ENCODE data around the gene ITCH.
"Not testable (repeated sequence)": the region's sequence is repeated elsewhere in the genome, so short reads cannot be mapped to it uniquely, and the experiment has no call there.

Gene ITCH

GRCh38 chr20:34374209-34374760 is 11.2 kb downstream of the ITCH start:
- Histone ChIP-seq H3K27me3 (replicated peaks; ENCODE audit: control insufficient read depth, insufficient read depth, low read length, poor library complexity, severe bottlenecking) (no peaks in the 10 kb centered on the region), H3K36me3 (ENCODE audit: control insufficient read depth, insufficient read depth, low read length) (peaks cover 12% of the 10 kb centered on the region), H3K4me3 (ENCODE audit: insufficient read depth, low read depth, low read length, poor library complexity, severe bottlenecking) (no peak overlapping the region), H3K27ac (ENCODE audit: insufficient read depth, low read length, poor library complexity, severe bottlenecking) (no peak overlapping the region), H3K9me3 (ENCODE audit: control insufficient read depth, low read length) (no peaks in the 10 kb centered on the region), H3K4me1 (ENCODE audit: control insufficient read depth, insufficient read depth, low read length, poor library complexity, severe bottlenecking) (no peaks in the 10 kb centered on the region)
- no peak for DNase-seq

- Histone ChIP-seq H3K4me1 (ENCODE audit: control insufficient read depth, insufficient read depth, low read length, poor library complexity, severe bottlenecking) (no peaks in the 10 kb centered on the region), H3K36me3 (ENCODE audit: control insufficient read depth, insufficient read depth, low read length) (no peaks in the 10 kb centered on the region), H3K27ac (ENCODE audit: insufficient read depth, low read length, poor library complexity, severe bottlenecking) (no peak overlapping the region), H3K27me3 (replicated peaks; ENCODE audit: control insufficient read depth, insufficient read depth, low read length, poor library complexity, severe bottlenecking) (no peaks in the 10 kb centered on the region), H3K4me3 (ENCODE audit: insufficient read depth, low read depth, low read length, poor library complexity, severe bottlenecking) (no peak overlapping the region), H3K9me3 (ENCODE audit: control insufficient read depth, low read length) (no peaks in the 10 kb centered on the region)
- DNase-seq = no peak
These were observed 12.9 kb downstream of the ITCH start for GRCh38 chr20:34375977-34376430.

- no peaks in the 10 kb centered on the region for H3K9me3 ChIP-seq (ENCODE audit: control insufficient read depth, low read length)
- H3K27ac ChIP-seq (ENCODE audit: insufficient read depth, low read length, poor library complexity, severe bottlenecking) = no peak overlapping the region
- no peaks in the 10 kb centered on the region for H3K27me3 ChIP-seq (replicated peaks; ENCODE audit: control insufficient read depth, insufficient read depth, low read length, poor library complexity, severe bottlenecking)
- DNase-seq = no peak
- H3K4me1 ChIP-seq (ENCODE audit: control insufficient read depth, insufficient read depth, low read length, poor library complexity, severe bottlenecking) = no peaks in the 10 kb centered on the region
- H3K4me3 ChIP-seq (ENCODE audit: insufficient read depth, low read depth, low read length, poor library complexity, severe bottlenecking) = no peak overlapping the region
- H3K36me3 ChIP-seq (ENCODE audit: control insufficient read depth, insufficient read depth, low read length) = no peaks in the 10 kb centered on the region
These were observed 14.2 kb downstream of the ITCH start for GRCh38 chr20:34377072-34377847.

GRCh38 chr20:34382174-34382573 is 19.1 kb downstream of the ITCH start:
- no peaks in the 10 kb centered on the region for H3K9me3 ChIP-seq (ENCODE audit: control insufficient read depth, low read length)
- no peaks in the 10 kb centered on the region for H3K4me1 ChIP-seq (ENCODE audit: control insufficient read depth, insufficient read depth, low read length, poor library complexity, severe bottlenecking)
- H3K4me3 ChIP-seq (ENCODE audit: insufficient read depth, low read depth, low read length, poor library complexity, severe bottlenecking) = no peak overlapping the region
- no peak for DNase-seq
- no peak overlapping the region for H3K27ac ChIP-seq (ENCODE audit: insufficient read depth, low read length, poor library complexity, severe bottlenecking)
- H3K36me3 ChIP-seq (ENCODE audit: control insufficient read depth, insufficient read depth, low read length) = no peaks in the 10 kb centered on the region
- H3K27me3 ChIP-seq (replicated peaks; ENCODE audit: control insufficient read depth, insufficient read depth, low read length, poor library complexity, severe bottlenecking) = no peaks in the 10 kb centered on the region

GRCh38 chr20:34382877-34383455 is 19.9 kb downstream of the ITCH start:
- not testable (repeated sequence) for H3K27ac ChIP-seq (ENCODE audit: insufficient read depth, low read length, poor library complexity, severe bottlenecking); H3K27me3 ChIP-seq (replicated peaks; ENCODE audit: control insufficient read depth, insufficient read depth, low read length, poor library complexity, severe bottlenecking); DNase-seq; H3K36me3 ChIP-seq (ENCODE audit: control insufficient read depth, insufficient read depth, low read length); H3K9me3 ChIP-seq (ENCODE audit: control insufficient read depth, low read length); H3K4me3 ChIP-seq (ENCODE audit: insufficient read depth, low read depth, low read length, poor library complexity, severe bottlenecking); H3K4me1 ChIP-seq (ENCODE audit: control insufficient read depth, insufficient read depth, low read length, poor library complexity, severe bottlenecking)

GRCh38 chr20:34385464-34385863 is 22.4 kb downstream of the ITCH start:
- H3K4me1 ChIP-seq (ENCODE audit: control insufficient read depth, insufficient read depth, low read length, poor library complexity, severe bottlenecking) = no peaks in the 10 kb centered on the region
- no peak for DNase-seq

GRCh38 chr20:34388000-34388399 is 24.9 kb downstream of the ITCH start:
- Histone ChIP-seq H3K4me1 (ENCODE audit: control insufficient read depth, insufficient read depth, low read length, poor library complexity, severe bottlenecking) (peaks cover 6% of the 10 kb centered on the region), H3K27me3 (replicated peaks; ENCODE audit: control insufficient read depth, insufficient read depth, low read length, poor library complexity, severe bottlenecking) (no peaks in the 10 kb centered on the region), H3K27ac (ENCODE audit: insufficient read depth, low read length, poor library complexity, severe bottlenecking) (no peak overlapping the region), H3K9me3 (ENCODE audit: control insufficient read depth, low read length) (no peaks in the 10 kb centered on the region), H3K36me3 (ENCODE audit: control insufficient read depth, insufficient read depth, low read length) (peaks cover 2% of the 10 kb centered on the region), H3K4me3 (ENCODE audit: insufficient read depth, low read depth, low read length, poor library complexity, severe bottlenecking) (no peak overlapping the region)
- DNase-seq = no peak

More at GRCh38 chr20:34385464-34385863, 22.4 kb downstream of the ITCH start:
- no peak overlapping the region for H3K4me3 ChIP-seq (ENCODE audit: insufficient read depth, low read depth, low read length, poor library complexity, severe bottlenecking)
- no peak overlapping the region for H3K27ac ChIP-seq (ENCODE audit: insufficient read depth, low read length, poor library complexity, severe bottlenecking)
- no peaks in the 10 kb centered on the region for H3K36me3 ChIP-seq (ENCODE audit: control insufficient read depth, insufficient read depth, low read length)
- H3K27me3 ChIP-seq (replicated peaks; ENCODE audit: control insufficient read depth, insufficient read depth, low read length, poor library complexity, severe bottlenecking) = no peaks in the 10 kb centered on the region
- no peaks in the 10 kb centered on the region for H3K9me3 ChIP-seq (ENCODE audit: control insufficient read depth, low read length)

GRCh38 chr20:34388678-34389077 is 25.6 kb downstream of the ITCH start:
- H3K4me3 ChIP-seq (ENCODE audit: insufficient read depth, low read depth, low read length, poor library complexity, severe bottlenecking) = no peak overlapping the region
- H3K27ac ChIP-seq (ENCODE audit: insufficient read depth, low read length, poor library complexity, severe bottlenecking) = no peak overlapping the region
- H3K27me3 ChIP-seq (replicated peaks; ENCODE audit: control insufficient read depth, insufficient read depth, low read length, poor library complexity, severe bottlenecking) = no peaks in the 10 kb centered on the region
- peaks cover 3% of the 10 kb centered on the region for H3K36me3 ChIP-seq (ENCODE audit: control insufficient read depth, insufficient read depth, low read length)
- peaks cover 6% of the 10 kb centered on the region for H3K4me1 ChIP-seq (ENCODE audit: control insufficient read depth, insufficient read depth, low read length, poor library complexity, severe bottlenecking)
- no peaks in the 10 kb centered on the region for H3K9me3 ChIP-seq (ENCODE audit: control insufficient read depth, low read length)
- DNase-seq = no peak

GRCh38 chr20:34389206-34389953 is 26.3 kb downstream of the ITCH start:
- no peaks in the 10 kb centered on the region for H3K9me3 ChIP-seq (ENCODE audit: control insufficient read depth, low read length)
- no peak for DNase-seq
- H3K4me1 ChIP-seq (ENCODE audit: control insufficient read depth, insufficient read depth, low read length, poor library complexity, severe bottlenecking) = peaks cover 6% of the 10 kb centered on the region
- H3K27ac ChIP-seq (ENCODE audit: insufficient read depth, low read length, poor library complexity, severe bottlenecking) = no peak overlapping the region
- peaks cover 3% of the 10 kb centered on the region for H3K36me3 ChIP-seq (ENCODE audit: control insufficient read depth, insufficient read depth, low read length)
- no peaks in the 10 kb centered on the region for H3K27me3 ChIP-seq (replicated peaks; ENCODE audit: control insufficient read depth, insufficient read depth, low read length, poor library complexity, severe bottlenecking)
- no peak overlapping the region for H3K4me3 ChIP-seq (ENCODE audit: insufficient read depth, low read depth, low read length, poor library complexity, severe bottlenecking)

Data from effector memory CD4-positive, alpha-beta T cell (primary cell).